HepG2 (cell line): ENCODE results near the gene GPR162. TPM values are rescaled to one million over a fixed set of nuclear protein-coding genes. Genes with fewer than 3 reads are reported as not detected.
A peak's percentile ranks its signal among the peaks of the same experiment; 100 is the strongest.

Experiments
- ATF5 ChIP-seq: sonication (generic); formaldehyde crosslinking; IDR thresholded peaks from 2 replicates; pipeline ENCODE4 v1.4.0; 2020; ENCODE audit warnings: mild to moderate bottlenecking, low read depth, missing genetic modification reagents
- JDP2 ChIP-seq: sonication (generic); formaldehyde crosslinking; IDR thresholded peaks from 2 replicates; pipeline ENCODE4 v1.8.1; 2022; ENCODE audit warnings: missing genetic modification reagents, borderline replicate concordance
- MIXL1 ChIP-seq: IDR thresholded peaks from 2 replicates; pipeline ENCODE4 v1.6.1; 2016
- POLR2AphosphoS5 ChIP-seq: IDR thresholded peaks from 2 replicates; pipeline ENCODE4 v1.6.1; 2012; ENCODE audit warnings: low read depth, low read length
- ZBTB40 ChIP-seq, 2 experiments: fragments of 450-650 bp in 1 of 2; sonication (generic) in 1 of 2; formaldehyde crosslinking in 1 of 2; IDR thresholded peaks; 2 replicates each; pipeline versions ENCODE4 v1.6.1 to v1.8.0; 2016 to 2022; ENCODE audit warnings: antibody characterized with exemption in 1 of 2, mild to moderate bottlenecking in 1 of 2, missing genetic modification reagents in 1 of 2
- ZBTB43 ChIP-seq: sonication (generic); formaldehyde crosslinking; conservative IDR thresholded peaks from 2 replicates; pipeline ENCODE4 v1.4.0; 2020; ENCODE audit warnings: missing genetic modification reagents
- ZNF614 ChIP-seq: IDR thresholded peaks from 2 replicates; pipeline ENCODE4 v1.6.1; 2018; ENCODE audit warnings: missing biosample characterization, missing genetic modification reagents, inconsistent platforms, borderline replicate concordance
- ZNF773 ChIP-seq: sonication (generic); formaldehyde crosslinking; IDR thresholded peaks from 2 replicates; pipeline ENCODE4 v1.4.0; 2020; ENCODE audit warnings: missing genetic modification reagents, borderline replicate concordance
- ZSCAN31 ChIP-seq: sonication (generic); formaldehyde crosslinking; IDR thresholded peaks from 2 replicates; pipeline ENCODE4 v1.5.0; 2020; ENCODE audit warnings: low read depth, mild to moderate bottlenecking, missing genetic modification reagents
- polyA plus RNA-seq, 8 experiments: library from polyadenylated mRNA; depleted of rRNA in 3 of 8; stranded (reverse) in 7 of 8; unstranded in 1 of 8; fragments of >200 nt; fragmentation: Illumina TruSeq in 4 of 8; extraction: Trizol in 4 of 8; gene quantifications; 2 replicates each; pipeline versions ENCODE4 v1.2.1 to v1.2.3, GENCODE V29; 2011 to 2016; ENCODE audit warnings: low read depth in 4 of 8, missing spikeins in 1 of 8, mixed read lengths in 1 of 8; ENCODE audit not compliant: insufficient read depth in 1 of 8
- total RNA-seq, 5 experiments: library from RNA; depleted of rRNA; stranded (reverse); fragments of >200 nt; fragmentation: Illumina TruSeq; extraction: Trizol; gene quantifications; 2 replicates each; pipeline ENCODE4 v1.2.3, GENCODE V29; 2016; ENCODE audit warnings: low read depth in 1 of 5
- TF ChIP-seq, protein P1 (sequence below): sonication (generic); formaldehyde crosslinking; IDR thresholded peaks from 2 replicates; pipeline ENCODE4 v1.4.0; 2020; ENCODE audit warnings: missing genetic modification reagents; ENCODE audit errors: not compliant biosample characterization
- TF ChIP-seq, protein P2 (sequence below): sonication (generic); formaldehyde crosslinking; IDR thresholded peaks from 2 replicates; pipeline ENCODE4 v1.5.0; 2020; ENCODE audit warnings: missing genetic modification reagents

Gene GPR162
- total and polyA plus RNA-seq, 2 of the 13 experiments (the other 11 are each of a cell fraction or from before 2014, with no cell fraction given) = 0.08 TPM; not detected in 1

DNA sequence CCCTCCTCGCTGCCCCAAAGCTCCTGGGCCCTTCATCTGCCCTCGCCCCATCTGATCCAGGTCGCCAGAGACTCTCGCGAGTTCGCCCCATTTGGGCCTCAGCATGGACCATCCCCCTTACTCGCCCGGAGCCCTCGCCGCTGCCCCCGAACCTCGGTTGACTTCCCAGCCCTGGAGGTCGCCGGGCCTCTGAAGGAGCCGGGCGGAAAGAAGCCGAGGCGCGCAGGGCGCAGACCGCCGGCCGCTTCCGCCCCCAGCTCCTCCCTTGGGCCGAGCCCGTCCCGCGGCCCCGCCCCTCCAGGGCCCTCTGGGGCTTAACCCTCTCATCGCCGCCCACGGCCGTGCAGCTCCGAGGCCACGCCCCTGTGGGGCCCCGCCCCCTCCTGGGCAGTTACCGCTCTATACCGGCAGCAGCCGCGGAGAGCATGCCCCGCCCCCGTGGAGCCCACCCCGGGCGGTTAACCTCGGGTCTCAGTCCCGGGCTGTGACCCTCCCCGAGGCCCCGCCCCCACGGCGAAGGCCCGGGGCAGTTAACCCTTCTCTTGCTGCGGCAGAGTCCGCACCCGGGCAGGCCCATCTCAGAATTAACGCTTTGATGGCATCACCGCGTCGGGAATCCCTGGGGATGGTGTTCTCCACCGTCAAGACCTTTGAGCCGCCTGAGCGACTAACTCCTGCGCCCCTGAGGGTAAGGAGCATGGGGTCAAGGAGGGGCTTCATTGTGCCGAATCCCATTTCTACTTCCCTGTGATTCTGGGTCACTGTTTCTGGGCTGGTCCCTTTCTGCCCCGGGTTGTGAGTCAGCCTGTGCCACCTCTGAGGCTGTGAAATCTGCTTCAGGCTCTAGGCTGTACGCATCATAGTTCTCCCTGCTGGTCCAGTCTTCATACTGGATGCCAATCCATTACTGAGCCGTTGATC is 51.7 kb downstream of the GPR162 start, which contains the start of gene SPSB2 (continued):
- TF ChIP-seq JDP2 (CRISPR knock-in tag) (no peak), ZBTB40 (IDR thresholded peaks at IDR 0.05) (no peak), ZBTB40 (CRISPR knock-in tag; IDR thresholded peaks at IDR 0.05) (no peak; the same call in 1 of the 2 replicates), ZNF773 (CRISPR knock-in tag) (no peak), MIXL1 (CRISPR knock-in tag) (no peak), ZNF614 (peak; percentile 50; the same call in 1 of the 2 replicates), ZSCAN31 (CRISPR knock-in tag) (no peak), ATF5 (no peak), POLR2AphosphoS5 (peak; percentile 61), ZBTB43 (CRISPR knock-in tag) (no peak)
- TF ChIP-seq, protein P1, sequence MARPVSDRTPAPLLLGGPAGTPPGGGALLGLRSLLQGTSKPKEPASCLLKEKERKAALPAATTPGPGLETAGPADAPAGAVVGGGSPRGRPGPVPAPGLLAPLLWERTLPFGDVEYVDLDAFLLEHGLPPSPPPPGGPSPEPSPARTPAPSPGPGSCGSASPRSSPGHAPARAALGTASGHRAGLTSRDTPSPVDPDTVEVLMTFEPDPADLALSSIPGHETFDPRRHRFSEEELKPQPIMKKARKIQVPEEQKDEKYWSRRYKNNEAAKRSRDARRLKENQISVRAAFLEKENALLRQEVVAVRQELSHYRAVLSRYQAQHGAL (CRISPR knock-in tag) = no peak
- TF ChIP-seq, protein P2, sequence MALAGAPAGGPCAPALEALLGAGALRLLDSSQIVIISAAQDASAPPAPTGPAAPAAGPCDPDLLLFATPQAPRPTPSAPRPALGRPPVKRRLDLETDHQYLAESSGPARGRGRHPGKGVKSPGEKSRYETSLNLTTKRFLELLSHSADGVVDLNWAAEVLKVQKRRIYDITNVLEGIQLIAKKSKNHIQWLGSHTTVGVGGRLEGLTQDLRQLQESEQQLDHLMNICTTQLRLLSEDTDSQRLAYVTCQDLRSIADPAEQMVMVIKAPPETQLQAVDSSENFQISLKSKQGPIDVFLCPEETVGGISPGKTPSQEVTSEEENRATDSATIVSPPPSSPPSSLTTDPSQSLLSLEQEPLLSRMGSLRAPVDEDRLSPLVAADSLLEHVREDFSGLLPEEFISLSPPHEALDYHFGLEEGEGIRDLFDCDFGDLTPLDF (CRISPR knock-in tag) = no peak
